Measurements from ENCODE around the gene SERP1.

SERP1 gene

DNA sequence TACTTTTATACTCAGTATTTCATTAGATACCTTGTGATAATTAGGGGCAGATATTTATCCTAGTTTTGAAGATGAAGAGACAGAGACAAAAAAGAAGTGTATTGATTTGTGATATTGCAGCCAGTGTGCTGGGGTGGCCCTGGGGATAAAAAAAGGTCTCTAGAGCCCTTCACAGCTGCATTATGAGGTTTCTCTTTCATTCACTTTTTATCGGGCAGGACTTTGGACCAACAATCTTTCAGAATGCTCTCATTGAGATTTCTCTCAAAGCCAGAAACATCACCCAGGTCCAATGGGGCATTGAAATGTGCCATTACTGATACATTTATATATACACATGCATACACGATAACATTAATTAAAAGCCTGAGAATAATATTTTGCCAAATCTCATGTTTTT lies 36.3 kb upstream of the SERP1 start:
- POLR2A ChIA-PET, result no interaction called here
- TF ChIP-seq, protein P1, sequence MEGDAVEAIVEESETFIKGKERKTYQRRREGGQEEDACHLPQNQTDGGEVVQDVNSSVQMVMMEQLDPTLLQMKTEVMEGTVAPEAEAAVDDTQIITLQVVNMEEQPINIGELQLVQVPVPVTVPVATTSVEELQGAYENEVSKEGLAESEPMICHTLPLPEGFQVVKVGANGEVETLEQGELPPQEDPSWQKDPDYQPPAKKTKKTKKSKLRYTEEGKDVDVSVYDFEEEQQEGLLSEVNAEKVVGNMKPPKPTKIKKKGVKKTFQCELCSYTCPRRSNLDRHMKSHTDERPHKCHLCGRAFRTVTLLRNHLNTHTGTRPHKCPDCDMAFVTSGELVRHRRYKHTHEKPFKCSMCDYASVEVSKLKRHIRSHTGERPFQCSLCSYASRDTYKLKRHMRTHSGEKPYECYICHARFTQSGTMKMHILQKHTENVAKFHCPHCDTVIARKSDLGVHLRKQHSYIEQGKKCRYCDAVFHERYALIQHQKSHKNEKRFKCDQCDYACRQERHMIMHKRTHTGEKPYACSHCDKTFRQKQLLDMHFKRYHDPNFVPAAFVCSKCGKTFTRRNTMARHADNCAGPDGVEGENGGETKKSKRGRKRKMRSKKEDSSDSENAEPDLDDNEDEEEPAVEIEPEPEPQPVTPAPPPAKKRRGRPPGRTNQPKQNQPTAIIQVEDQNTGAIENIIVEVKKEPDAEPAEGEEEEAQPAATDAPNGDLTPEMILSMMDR (IDR thresholded peaks at IDR 0.05; ENCODE audit: insufficient read depth, low read length, missing control alignments), result no peak
- CTCF ChIA-PET, result interaction anchor here (1.0 to 1.5 kb wide), 2 partner anchors 27 to 87 kb away, joined by 3 read pairs; no protein-coding TSS in a partner anchor
- DNase-seq (ENCODE audit: low read depth, low spot score), result no peak
- H3K4me3 ChIP-seq (ENCODE audit: low read depth, low read length), result no peak overlapping the region

DNA sequence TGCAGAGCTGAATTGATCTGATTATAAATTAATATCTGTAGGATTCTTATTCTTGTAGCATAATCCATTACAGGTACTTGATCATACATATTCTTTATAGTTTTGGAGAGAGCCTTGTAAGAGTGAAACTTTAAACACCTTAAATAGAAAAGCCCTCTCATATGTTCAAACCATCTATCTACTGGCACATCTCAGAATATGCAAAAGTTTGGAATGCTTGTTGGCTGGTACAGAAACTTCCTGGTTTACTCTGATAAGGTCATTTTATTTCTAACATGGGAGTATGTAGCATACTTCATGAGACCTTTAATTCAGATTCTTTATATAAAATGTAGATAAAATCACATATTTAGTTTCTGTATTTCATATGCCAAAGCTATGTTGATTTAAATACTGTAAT lies 34.9 kb upstream of the SERP1 start:
- ChIA-PET POLR2A (no interaction called here), CTCF (interaction anchor here (1.6 kb wide), 1 partner anchor 8 kb away, joined by 5 read pairs; no protein-coding TSS in a partner anchor)
- no peak overlapping the region for H3K4me3 ChIP-seq (ENCODE audit: low read depth, low read length)
- DNase-seq (ENCODE audit: low read depth, low spot score), result no peak
- TF ChIP-seq, protein P1 (IDR thresholded peaks at IDR 0.05; ENCODE audit: insufficient read depth, low read length, missing control alignments), result no peak

DNA sequence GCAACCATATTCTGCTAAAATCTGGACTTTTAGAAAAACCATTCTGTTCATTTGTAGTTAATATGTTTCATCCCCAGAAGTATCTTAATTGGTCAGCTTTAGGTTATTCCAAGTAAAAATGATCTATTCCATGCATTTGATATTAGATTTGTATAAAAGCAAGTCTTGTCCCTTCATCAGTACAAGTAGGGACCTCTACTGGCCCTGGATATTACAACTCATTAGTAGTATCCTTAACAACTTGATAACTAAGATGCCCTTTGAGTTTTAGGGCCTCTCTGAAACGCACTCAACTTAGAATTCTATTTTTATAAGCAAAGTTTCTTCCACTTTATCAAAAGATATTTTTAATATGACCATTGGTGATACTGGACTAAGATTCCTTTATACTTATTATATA lies 31.6 kb upstream of the SERP1 start:
- ChIA-PET CTCF (interaction anchor here (1.4 to 2.0 kb wide), 2 partner anchors 9 to 11 kb away, joined by 3 to 7 read pairs; no protein-coding TSS in a partner anchor), POLR2A (interaction anchor here (1.0 kb wide), 1 partner anchor 31 kb away, joined by 4 read pairs; the partner anchor contains the start of genes EIF2A and SERP1)
- TF ChIP-seq, protein P1 (IDR thresholded peaks at IDR 0.05; ENCODE audit: insufficient read depth, low read length, missing control alignments), result no peak
- no peak for DNase-seq (ENCODE audit: low read depth, low spot score)
- no peak overlapping the region for H3K4me3 ChIP-seq (ENCODE audit: low read depth, low read length)

DNA sequence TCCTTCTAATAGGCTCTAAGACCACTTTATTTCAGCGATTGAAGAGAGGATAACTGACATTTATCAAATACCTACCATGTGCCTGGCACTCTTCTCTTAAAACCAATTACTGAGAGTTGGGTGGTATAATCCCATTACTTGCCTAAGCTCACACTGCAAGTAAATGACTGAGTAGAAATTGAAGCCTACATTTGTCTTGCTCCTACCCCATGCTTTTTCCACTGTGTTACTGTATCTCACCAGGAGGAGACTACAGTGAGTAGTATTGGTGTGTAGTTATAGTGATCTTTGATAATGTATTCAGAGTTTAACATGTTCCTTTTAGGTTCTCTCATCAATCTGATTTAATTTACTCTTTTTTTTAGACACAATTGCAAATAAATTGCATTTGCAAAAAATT lies 21.0 kb upstream of the SERP1 start:
- ChIA-PET CTCF (interaction anchor here (2.2 kb wide), 1 partner anchor 17 kb away, joined by 5 read pairs; no protein-coding TSS in a partner anchor), POLR2A (no interaction called here)
- H3K4me3 ChIP-seq (ENCODE audit: low read depth, low read length), result no peak overlapping the region
- TF ChIP-seq, protein P1 (IDR thresholded peaks at IDR 0.05; ENCODE audit: insufficient read depth, low read length, missing control alignments), result no peak
- DNase-seq (ENCODE audit: low read depth, low spot score), result no peak

DNA sequence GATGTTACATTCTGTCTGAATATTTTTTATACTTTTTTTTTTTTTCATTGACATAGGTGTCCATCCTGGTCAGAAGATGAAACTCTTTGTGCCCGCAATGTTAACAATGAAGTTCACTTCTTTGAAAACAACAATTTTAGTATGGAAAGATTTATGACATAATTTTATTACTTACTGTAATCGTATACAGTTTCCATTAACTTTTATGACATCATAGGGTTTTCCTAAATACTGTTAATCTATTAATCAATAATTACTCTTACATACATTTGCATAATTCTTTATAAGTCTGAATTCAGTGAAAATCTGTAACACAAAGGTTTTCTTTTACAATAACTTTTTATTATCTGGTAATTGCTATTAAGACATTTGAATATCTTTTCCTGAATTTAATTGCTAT lies 17.9 kb upstream of the SERP1 start:
- TF ChIP-seq, protein P1 (IDR thresholded peaks at IDR 0.05; ENCODE audit: insufficient read depth, low read length, missing control alignments), result no peak
- ChIA-PET CTCF (no interaction called here), POLR2A (no interaction called here)
- H3K4me3 ChIP-seq (ENCODE audit: low read depth, low read length), result no peak overlapping the region
- DNase-seq (ENCODE audit: low read depth, low spot score), result no peak

DNA sequence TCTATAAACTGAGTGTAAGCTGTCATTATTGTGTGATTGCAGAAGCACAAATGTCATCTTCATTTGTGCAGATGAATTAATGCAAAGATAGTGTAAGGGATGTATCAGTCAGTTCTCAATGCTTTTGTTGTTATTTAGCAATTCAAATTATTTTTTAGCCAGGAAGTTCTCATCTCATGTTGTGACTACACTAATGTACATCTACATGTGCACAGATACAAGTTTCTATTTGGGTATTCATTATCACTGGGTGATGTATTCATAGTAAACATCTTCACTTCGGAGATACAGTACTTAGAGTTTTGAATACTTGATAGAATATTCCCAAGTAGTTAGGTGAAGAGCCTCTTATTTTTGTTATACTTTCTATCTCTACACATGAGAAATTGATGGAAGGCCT lies 11.4 kb upstream of the SERP1 start:
- TF ChIP-seq, protein P1 (IDR thresholded peaks at IDR 0.05; ENCODE audit: insufficient read depth, low read length, missing control alignments), result no peak
- POLR2A ChIA-PET, result no interaction called here
- CTCF ChIA-PET, result no interaction called here
- H3K4me3 ChIP-seq (ENCODE audit: low read depth, low read length), result no peak overlapping the region
- no peak for DNase-seq (ENCODE audit: low read depth, low spot score)
